Measurements from ENCODE around the gene SLC23A2.

Gene SLC23A2

GRCh38 chr20:4866429-4866828, 134.9 kb downstream of the SLC23A2 start:
- no peak overlapping the region for H3K4me3 ChIP-seq (ENCODE audit: low read length)
- TF ChIP-seq CTCF (conservative IDR thresholded peaks at IDR 0.05; ENCODE audit: low read depth, low read length), result no peak
- no peak for DNase-seq (ENCODE audit: low read depth)

GRCh38 chr20:4864311-4864752, 137.0 kb downstream of the SLC23A2 start:
- H3K4me3 ChIP-seq (ENCODE audit: low read length), result no peak overlapping the region
- no peak for DNase-seq (ENCODE audit: low read depth)
- no peak for TF ChIP-seq CTCF (conservative IDR thresholded peaks at IDR 0.05; ENCODE audit: low read depth, low read length)

- no peak for TF ChIP-seq CTCF (conservative IDR thresholded peaks at IDR 0.05; ENCODE audit: low read depth, low read length)
- H3K4me3 ChIP-seq (ENCODE audit: low read length), result no peak overlapping the region
- no peak for DNase-seq (ENCODE audit: low read depth)
Measured at GRCh38 chr20:4862661-4863060, 138.6 kb downstream of the SLC23A2 start.

- H3K4me3 ChIP-seq (ENCODE audit: low read length), result no peak overlapping the region
- DNase-seq (ENCODE audit: low read depth), result no peak
- no peak for TF ChIP-seq CTCF (conservative IDR thresholded peaks at IDR 0.05; ENCODE audit: low read depth, low read length)
Measured at GRCh38 chr20:4861961-4862360, 139.3 kb downstream of the SLC23A2 start.

GRCh38 chr20:4858000-4858399, 143.3 kb downstream of the SLC23A2 start:
- no peak for DNase-seq (ENCODE audit: low read depth)
- H3K4me3 ChIP-seq (ENCODE audit: low read length), result no peak overlapping the region
- TF ChIP-seq CTCF (conservative IDR thresholded peaks at IDR 0.05; ENCODE audit: low read depth, low read length), result no peak

- no peak for DNase-seq (ENCODE audit: low read depth)
- TF ChIP-seq CTCF (conservative IDR thresholded peaks at IDR 0.05; ENCODE audit: low read depth, low read length), result no peak
Measured at GRCh38 chr20:4856022-4856755, 145.1 kb downstream of the SLC23A2 start.

GRCh38 chr20:4855555-4855954, 145.8 kb downstream of the SLC23A2 start:
- no peak for DNase-seq (ENCODE audit: low read depth)
- TF ChIP-seq CTCF (conservative IDR thresholded peaks at IDR 0.05; ENCODE audit: low read depth, low read length), result no peak
- no peak overlapping the region for H3K4me3 ChIP-seq (ENCODE audit: low read length)

More at GRCh38 chr20:4856022-4856755, 145.1 kb downstream of the SLC23A2 start:
- no peak overlapping the region for H3K4me3 ChIP-seq (ENCODE audit: low read length)
